ENCODE results near the gene APLNR. TPM values are rescaled to one million over a fixed set of nuclear protein-coding genes. Genes with fewer than 3 reads are reported as not detected.
"Not testable (repeated sequence)": the region's sequence is repeated elsewhere in the genome, so short reads cannot be mapped to it uniquely, and the experiment has no call there.

The APLNR gene
- total RNA-seq, 1 experiment from 2014 or later, result 0.66 TPM

- no peak for TF ChIP-seq USF2 (CRISPR knock-in tag; IDR thresholded peaks at IDR 0.05)
These were observed 46.4 kb upstream of the APLNR start (continued) for GRCh38 chr11:57283231-57283990.

- Mint-ChIP-seq H3K27me3 (ENCODE audit: low read depth) (peaks cover 17% of the 10 kb centered on the region), H3K9me3 (peaks cover 39% of the 10 kb centered on the region), H3K36me3 (peaks cover 33% of the 10 kb centered on the region), H3K4me1 (peaks cover 54% of the 10 kb centered on the region)
- ATAC-seq; H3K4me3 Mint-ChIP-seq; POLR2A ChIA-PET; H3K27ac Mint-ChIP-seq; DNase-seq (ENCODE audit: low spot score); CTCF ChIA-PET: not testable (repeated sequence)
These were observed 44.5 kb upstream of the APLNR start for GRCh38 chr11:57281546-57281945.

- Mint-ChIP-seq H3K4me1 (peaks cover 34% of the 10 kb centered on the region), H3K27ac (no peak overlapping the region), H3K36me3 (peaks cover 27% of the 10 kb centered on the region), H3K4me3 (no peak overlapping the region), H3K9me3 (peaks cover 38% of the 10 kb centered on the region), H3K27me3 (ENCODE audit: low read depth) (peaks cover 18% of the 10 kb centered on the region)
- ChIA-PET POLR2A (interaction anchor here (0.7 kb wide), 1 partner anchor 15 kb away, joined by 3 read pairs; no protein-coding TSS in a partner anchor), CTCF (interaction anchor here (1.4 to 3.8 kb wide), 4 partner anchors 10 to 32 kb away, joined by 4 to 42 read pairs (median 4); no protein-coding TSS in a partner anchor)
- no peak for DNase-seq (ENCODE audit: low spot score)
- no peak for ATAC-seq
- TF ChIP-seq ZMAT4 (CRISPR knock-in tag; IDR thresholded peaks at IDR 0.05) (no peak), ZNF232 (CRISPR knock-in tag; IDR thresholded peaks at IDR 0.05) (no peak), ATF1 (CRISPR knock-in tag; IDR thresholded peaks at IDR 0.05) (no peak), JAZF1 (CRISPR knock-in tag; IDR thresholded peaks at IDR 0.05) (no peak), ATF6 (CRISPR knock-in tag; IDR thresholded peaks at IDR 0.05) (no peak), SMAD4 (CRISPR knock-in tag; IDR thresholded peaks at IDR 0.05) (no peak), ERG (CRISPR knock-in tag; IDR thresholded peaks at IDR 0.05) (no peak), FOXK1 (CRISPR knock-in tag; IDR thresholded peaks at IDR 0.05) (no peak), NFATC4 (CRISPR knock-in tag; IDR thresholded peaks at IDR 0.05) (no peak), GTF2I (CRISPR knock-in tag; conservative IDR thresholded peaks at IDR 0.05) (no peak), USF1 (CRISPR knock-in tag; IDR thresholded peaks at IDR 0.05) (no peak), MAX (CRISPR knock-in tag; IDR thresholded peaks at IDR 0.05) (no peak), PREB (CRISPR knock-in tag; IDR thresholded peaks at IDR 0.05; ENCODE audit: borderline replicate concordance) (no peak), MYBL2 (CRISPR knock-in tag; IDR thresholded peaks at IDR 0.05) (no peak), ESRRA (CRISPR knock-in tag; IDR thresholded peaks at IDR 0.05; ENCODE audit: borderline replicate concordance) (no peak)
These were observed 42.1 kb upstream of the APLNR start for GRCh38 chr11:57279116-57279515.
